Sigmoid colon (tissue), 3 donors: ENCODE data around the gene HHAT.

ENCODE experiments used
- CTCF ChIP-seq, 4 experiments: fragments of 450-650 bp in 3 of 4; fragments of 200-600 bp in 1 of 4; IDR thresholded peaks; one replicate each; pipeline ENCODE4 v1.5.1; 2016 to 2019; ENCODE audit warnings: antibody characterized with exemption in 4 of 4, mild to moderate bottlenecking in 3 of 4, moderate library complexity in 2 of 4
- POLR2A ChIP-seq, 2 donors: fragments of 450-650 bp; IDR thresholded peaks; one replicate each; pipeline ENCODE4 v1.6.1; 2016; ENCODE audit warnings: antibody characterized with exemption in 2 of 2, mild to moderate bottlenecking in 2 of 2, moderate library complexity in 2 of 2

GRCh38 chr1:210700511-210700910 lies 371.8 kb downstream of the HHAT start:
- no peak for TF ChIP-seq CTCF (IDR thresholded peaks at IDR 0.05)
- TF ChIP-seq POLR2A (IDR thresholded peaks at IDR 0.05): no peak
